PC-9 (cell line): ENCODE results near the gene DNAJC5.

Experiments
- EZH2 ChIP-seq: fragments of 200-600 bp; sonication (generic); IDR thresholded peaks from 2 replicates; pipeline ENCODE4 v1.8.0; 2017; ENCODE audit warnings: antibody characterized with exemption, low read depth
- TF ChIP-seq, protein P1 (sequence below): fragments of 200-600 bp; sonication (generic); conservative IDR thresholded peaks from 2 replicates; pipeline ENCODE4 v1.6.1; 2017; ENCODE audit warnings: mixed run types, antibody characterized with exemption, mild to moderate bottlenecking, moderate library complexity

- TF ChIP-seq EZH2, result no peak
- TF ChIP-seq, protein P1, sequence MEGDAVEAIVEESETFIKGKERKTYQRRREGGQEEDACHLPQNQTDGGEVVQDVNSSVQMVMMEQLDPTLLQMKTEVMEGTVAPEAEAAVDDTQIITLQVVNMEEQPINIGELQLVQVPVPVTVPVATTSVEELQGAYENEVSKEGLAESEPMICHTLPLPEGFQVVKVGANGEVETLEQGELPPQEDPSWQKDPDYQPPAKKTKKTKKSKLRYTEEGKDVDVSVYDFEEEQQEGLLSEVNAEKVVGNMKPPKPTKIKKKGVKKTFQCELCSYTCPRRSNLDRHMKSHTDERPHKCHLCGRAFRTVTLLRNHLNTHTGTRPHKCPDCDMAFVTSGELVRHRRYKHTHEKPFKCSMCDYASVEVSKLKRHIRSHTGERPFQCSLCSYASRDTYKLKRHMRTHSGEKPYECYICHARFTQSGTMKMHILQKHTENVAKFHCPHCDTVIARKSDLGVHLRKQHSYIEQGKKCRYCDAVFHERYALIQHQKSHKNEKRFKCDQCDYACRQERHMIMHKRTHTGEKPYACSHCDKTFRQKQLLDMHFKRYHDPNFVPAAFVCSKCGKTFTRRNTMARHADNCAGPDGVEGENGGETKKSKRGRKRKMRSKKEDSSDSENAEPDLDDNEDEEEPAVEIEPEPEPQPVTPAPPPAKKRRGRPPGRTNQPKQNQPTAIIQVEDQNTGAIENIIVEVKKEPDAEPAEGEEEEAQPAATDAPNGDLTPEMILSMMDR, result no peak
Measured at GRCh38 chr20:63976980-63977738, 82.2 kb downstream of the DNAJC5 start.
